GM20000 (cell line): ENCODE measurements around the gene NPBWR2.
A peak's percentile ranks its signal among the peaks of the same experiment; 100 is the strongest.

ENCODE experiments used
- DNase-seq: peaks from one replicate; pipeline ENCODE4 v3.0.0; 2012; ENCODE audit warnings: low spot score
- CTCF ChIP-seq: IDR thresholded peaks from 2 replicates; pipeline ENCODE4 v1.5.1; 2012; ENCODE audit warnings: mild to moderate bottlenecking, control low read depth; ENCODE audit errors: extremely low read depth, missing control alignments

Gene NPBWR2

GRCh38 chr20:64056889-64057627 lies 50.3 kb downstream of the NPBWR2 start:
- no peak for TF ChIP-seq CTCF
- no peak for DNase-seq

GRCh38 chr20:64056639-64056888 lies 50.8 kb downstream of the NPBWR2 start:
- DNase-seq, result no peak
- no peak for TF ChIP-seq CTCF

GRCh38 chr20:64055893-64056638 lies 51.3 kb downstream of the NPBWR2 start:
- TF ChIP-seq CTCF, result no peak
- no peak for DNase-seq

GRCh38 chr20:64055396-64055892 lies 51.9 kb downstream of the NPBWR2 start:
- no peak for TF ChIP-seq CTCF
- no peak for DNase-seq

- TF ChIP-seq CTCF, result no peak
These were observed 53.3 kb downstream of the NPBWR2 start for GRCh38 chr20:64053841-64054661.

More at GRCh38 chr20:64053841-64054661, 53.3 kb downstream of the NPBWR2 start:
- peak; percentile 70 for DNase-seq
